ENCODE data around the gene RGL2. TPM values are rescaled to one million over a fixed set of nuclear protein-coding genes. Genes with fewer than 3 reads are reported as not detected.

Gene RGL2
- total and polyA plus RNA-seq, 7 experiments from 2014 or later, result 4.1 to 76.8 (median 54.8) TPM

DNA sequence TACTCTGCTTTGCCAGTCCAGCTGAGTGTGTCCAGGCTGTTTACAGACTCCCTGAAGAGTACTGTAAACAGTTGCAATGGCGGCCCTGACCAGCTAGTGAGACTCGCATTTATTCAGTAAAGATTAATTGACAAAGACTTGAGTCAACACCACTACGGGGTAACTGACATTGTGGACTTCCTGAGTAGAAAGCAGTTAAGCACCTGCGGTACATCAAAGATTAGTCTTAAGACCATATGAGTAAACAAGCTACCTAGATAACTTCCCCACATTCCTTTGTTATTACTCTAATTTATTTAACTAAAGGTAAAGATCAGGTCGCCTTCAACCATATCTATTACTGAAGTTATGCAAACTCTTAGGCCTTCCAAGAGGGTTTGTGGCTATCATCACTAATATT, 39.7 kb downstream of the RGL2 start:
- Histone ChIP-seq H3K27ac (ENCODE audit: low read depth, low read length) (no peak overlapping the region), H3K4me3 (ENCODE audit: low read length) (no peak overlapping the region), H3K4me1 (ENCODE audit: control insufficient read depth in 2 of 2, insufficient read depth in 2 of 2, low read length in 2 of 2) (no peaks in the 10 kb centered on the region), H3K27me3 (ENCODE audit: control insufficient read depth in 2 of 2, insufficient read depth in 2 of 2, low read length in 2 of 2) (no peaks in the 10 kb centered on the region), H3K36me3 (ENCODE audit: control insufficient read depth in 2 of 3, insufficient read depth in 3 of 3, low read length in 3 of 3) (peaks cover 0 to 49% (median 8%) of the 10 kb centered on the region in 3 experiments), H3K9me3 (ENCODE audit: control insufficient read depth in 2 of 3, low read length in 3 of 3) (no peaks in the 10 kb centered on the region)
- ATAC-seq (no peak), DNase-seq (no peak)
- H3K27ac Mint-ChIP-seq, result no peak overlapping the region
- ChIA-PET POLR2A (interaction anchor here (0.7 to 2.4 kb wide), 4 partner anchors 9 to 81 kb away, joined by 3 to 11 read pairs (median 4); partner anchors contain the start of genes RPS18, TAPBP and VPS52), CTCF (no interaction called here)
- intact Hi-C loops (cut with micrococcal nuclease), result no loop called here
- peaks cover 0 to 8% (median 5%) of the 10 kb centered on the region in 7 donors for H3K4me1 Mint-ChIP-seq
- H3K27me3 Mint-ChIP-seq, result no peaks in the 10 kb centered on the region
- no peak overlapping the region for H3K4me3 Mint-ChIP-seq
- H3K36me3 Mint-ChIP-seq, result peaks cover 8 to 28% (median 18%) of the 10 kb centered on the region in 5 donors
- H3K9me3 Mint-ChIP-seq, result no peaks in the 10 kb centered on the region

DNA sequence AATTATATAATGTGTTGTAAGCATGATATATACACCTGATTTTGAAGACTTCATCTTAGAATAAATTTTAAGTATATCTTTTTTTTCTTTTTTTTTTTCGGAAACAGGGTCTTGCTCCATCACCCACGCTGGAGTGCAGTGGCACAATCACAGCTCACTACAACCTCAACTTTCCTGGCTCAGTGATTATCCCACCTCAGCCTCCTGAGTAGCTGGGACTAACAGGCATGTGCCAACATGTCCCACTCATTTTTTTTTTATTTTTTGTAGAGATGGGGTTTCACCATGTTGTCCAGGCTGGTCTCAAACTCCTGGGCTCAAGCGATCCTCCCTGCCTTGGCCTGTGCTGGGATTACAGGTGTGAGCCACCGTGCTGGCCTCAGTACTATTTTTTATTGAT, 44.2 kb downstream of the RGL2 start:
- no peaks in the 10 kb centered on the region for H3K9me3 Mint-ChIP-seq
- POLR2A ChIA-PET, result interaction anchor here (1.3 kb wide), 1 partner anchor 17 kb away, joined by 5 read pairs; the partner anchor contains the start of genes RPS18 and VPS52
- Histone ChIP-seq H3K4me3 (ENCODE audit: low read length) (no peak overlapping the region), H3K27me3 (ENCODE audit: control insufficient read depth in 2 of 2, insufficient read depth in 2 of 2, low read length in 2 of 2) (no peaks in the 10 kb centered on the region), H3K4me1 (ENCODE audit: control insufficient read depth in 2 of 2, insufficient read depth in 2 of 2, low read length in 2 of 2) (peaks cover 8 to 10% of the 10 kb centered on the region in 2 donors), H3K27ac (ENCODE audit: low read depth, low read length) (no peak overlapping the region), H3K36me3 (ENCODE audit: control insufficient read depth in 2 of 3, insufficient read depth in 3 of 3, low read length in 3 of 3) (peaks cover 0 to 16% (median 3%) of the 10 kb centered on the region in 3 experiments), H3K9me3 (ENCODE audit: control insufficient read depth in 2 of 3, low read length in 3 of 3) (no peaks in the 10 kb centered on the region)
- peaks cover 16 to 29% (median 21%) of the 10 kb centered on the region in 7 donors for H3K4me1 Mint-ChIP-seq
- DNase-seq (no peak), ATAC-seq (no peak)
- H3K27me3 Mint-ChIP-seq, result no peaks in the 10 kb centered on the region
- peaks cover 4 to 20% (median 10%) of the 10 kb centered on the region in 5 donors for H3K36me3 Mint-ChIP-seq
- intact Hi-C loops (cut with micrococcal nuclease), result no loop called here
- CTCF ChIA-PET, result interaction anchor here (0.6 to 0.7 kb wide), 2 partner anchors 25 to 46 kb away, joined by 3 to 4 read pairs; no protein-coding TSS in a partner anchor
- no peak overlapping the region for H3K4me3 Mint-ChIP-seq
- no peak overlapping the region for H3K27ac Mint-ChIP-seq

DNA sequence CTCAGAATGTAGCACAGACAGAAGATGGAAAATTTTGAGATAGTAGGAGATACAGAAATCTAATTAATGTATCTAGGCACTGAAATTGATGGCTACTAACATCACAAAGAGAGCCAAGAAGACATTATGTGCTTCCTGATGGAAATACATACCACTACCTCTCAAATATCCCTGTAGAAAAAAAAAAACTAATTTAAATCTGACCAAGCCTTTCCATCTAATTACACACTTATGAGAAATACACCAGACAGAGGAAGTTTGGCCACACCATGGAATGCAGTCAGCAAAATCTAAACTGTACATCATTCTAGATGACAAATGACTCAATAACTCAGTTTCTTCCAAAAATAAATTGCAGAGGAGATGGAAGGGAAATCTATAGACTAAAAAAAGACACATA, 46.0 kb downstream of the RGL2 start:
- Mint-ChIP-seq H3K27ac (peak overlapping the region in 1 of 9 donors; percentile 34), H3K4me3 (no peak overlapping the region), H3K36me3 (peaks cover 4 to 19% (median 10%) of the 10 kb centered on the region in 5 donors), H3K27me3 (no peaks in the 10 kb centered on the region), H3K4me1 (peaks cover 26 to 43% (median 35%) of the 10 kb centered on the region in 7 donors), H3K9me3 (no peaks in the 10 kb centered on the region)
- Histone ChIP-seq H3K4me3 (ENCODE audit: low read length) (no peak overlapping the region), H3K27ac (ENCODE audit: low read depth, low read length) (no peak overlapping the region), H3K27me3 (ENCODE audit: control insufficient read depth in 2 of 2, insufficient read depth in 2 of 2, low read length in 2 of 2) (no peaks in the 10 kb centered on the region), H3K36me3 (ENCODE audit: control insufficient read depth in 2 of 3, insufficient read depth in 3 of 3, low read length in 3 of 3) (peaks cover 0 to 5% (median 0%) of the 10 kb centered on the region in 3 experiments), H3K4me1 (ENCODE audit: control insufficient read depth in 2 of 2, insufficient read depth in 2 of 2, low read length in 2 of 2) (peaks cover 11 to 15% of the 10 kb centered on the region in 2 donors), H3K9me3 (ENCODE audit: control insufficient read depth in 2 of 3, low read length in 3 of 3) (no peaks in the 10 kb centered on the region)
- ChIA-PET POLR2A (no interaction called here), CTCF (interaction anchor here (0.7 kb wide), 1 partner anchor 37 kb away, joined by 3 read pairs; no protein-coding TSS in a partner anchor)
- ATAC-seq, result no peak
- intact Hi-C loops (cut with micrococcal nuclease), result no loop called here
- DNase-seq, result no peak

DNA sequence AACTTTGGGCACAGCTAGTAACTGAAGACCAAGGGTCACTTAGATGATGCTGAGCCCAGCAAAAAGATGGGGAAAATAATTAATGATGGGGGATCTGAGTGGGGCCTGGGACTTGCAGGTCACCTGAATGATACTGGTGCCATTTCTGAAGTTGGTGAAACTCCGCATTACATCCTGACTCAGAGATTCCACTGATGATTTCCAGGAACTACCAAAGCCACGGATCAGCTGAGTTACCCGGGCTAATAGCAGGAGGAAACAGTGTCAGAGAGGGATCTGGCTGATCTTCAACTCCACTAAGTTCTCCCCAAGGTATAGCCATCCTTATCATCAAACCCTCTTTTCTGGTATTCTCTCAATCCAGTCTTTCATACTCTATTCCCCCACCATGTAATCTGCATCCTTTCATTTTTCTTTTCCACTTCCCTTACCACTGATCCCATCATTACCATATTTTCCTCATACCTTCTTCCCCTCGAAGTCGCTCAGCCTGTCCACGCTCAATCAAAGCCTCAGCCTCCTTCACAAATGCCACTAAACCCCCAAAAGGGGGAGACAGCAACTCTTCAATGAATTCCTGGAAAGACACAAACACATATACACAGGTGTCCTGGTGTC, 47.2 kb downstream of the RGL2 start:
- ATAC-seq (no peak), DNase-seq (no peak)
- Mint-ChIP-seq H3K27ac (peak overlapping the region in 7 of 9 donors; percentile 8 to 69 (median 52)), H3K9me3 (no peaks in the 10 kb centered on the region), H3K36me3 (peaks cover 4 to 17% (median 10%) of the 10 kb centered on the region in 5 donors), H3K4me3 (peak overlapping the region in 9 of 10 donors; percentile 7 to 66 (median 31)), H3K27me3 (peaks cover 0 to 3% (median 0%) of the 10 kb centered on the region in 5 donors), H3K4me1 (peaks cover 26 to 43% (median 35%) of the 10 kb centered on the region in 7 donors)
- ChIA-PET CTCF (interaction anchor here (4.8 to 5.3 kb wide), 2 partner anchors 19 to 91 kb away, joined by 24 to 73 read pairs; partner anchors contain the start of genes RPS18 and VPS52), POLR2A (interaction anchor here (0.8 to 6.5 kb wide), 4 partner anchors 15 to 53 kb away, joined by 3 to 101 read pairs (median 24); partner anchors contain the start of genes B3GALT4, RPS18 and VPS52)
- Histone ChIP-seq H3K36me3 (ENCODE audit: control insufficient read depth in 2 of 3, insufficient read depth in 3 of 3, low read length in 3 of 3) (peaks cover 0 to 5% (median 0%) of the 10 kb centered on the region in 3 experiments), H3K9me3 (ENCODE audit: control insufficient read depth in 2 of 3, low read length in 3 of 3) (no peaks in the 10 kb centered on the region), H3K4me3 (ENCODE audit: low read length) (no peak overlapping the region), H3K4me1 (ENCODE audit: control insufficient read depth in 2 of 2, insufficient read depth in 2 of 2, low read length in 2 of 2) (peaks cover 11 to 15% of the 10 kb centered on the region in 2 donors), H3K27me3 (ENCODE audit: control insufficient read depth in 2 of 2, insufficient read depth in 2 of 2, low read length in 2 of 2) (no peaks in the 10 kb centered on the region), H3K27ac (ENCODE audit: low read depth, low read length) (no peak overlapping the region)
- intact Hi-C loops (cut with micrococcal nuclease), result no loop called here

DNA sequence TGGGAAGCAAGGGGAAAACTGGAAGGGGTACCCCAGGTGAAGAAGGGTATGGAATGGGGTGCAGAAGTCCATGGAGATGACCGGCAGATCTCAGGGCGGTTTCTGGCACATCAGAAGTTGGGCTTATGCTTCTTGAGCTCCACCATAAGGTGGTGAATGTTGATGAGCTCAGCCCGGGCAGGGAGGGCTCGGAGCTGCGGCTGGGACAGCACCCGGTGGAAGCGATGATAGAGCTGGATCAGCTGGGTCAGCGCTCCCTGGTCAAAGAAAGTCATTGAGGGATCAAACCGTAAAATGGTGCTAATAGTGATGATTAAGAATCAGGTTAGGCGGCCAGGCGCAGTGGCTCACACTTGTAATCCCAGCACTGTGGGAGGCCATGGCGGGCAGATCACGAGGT, 48.0 kb downstream of the RGL2 start:
- CTCF ChIA-PET, result interaction anchor here (2.3 to 5.3 kb wide), 3 partner anchors 19 to 90 kb away, joined by 6 to 73 read pairs (median 24); partner anchors contain the start of genes RGL2, RPS18 and VPS52
- no peaks in the 10 kb centered on the region for H3K9me3 Mint-ChIP-seq
- POLR2A ChIA-PET, result interaction anchor here (0.6 to 6.5 kb wide), 9 partner anchors 16 to 278 kb away, joined by 3 to 101 read pairs (median 28); partner anchors contain the start of genes B3GALT4, RING1, RPS18 and VPS52
- Histone ChIP-seq H3K4me1 (ENCODE audit: control insufficient read depth in 2 of 2, insufficient read depth in 2 of 2, low read length in 2 of 2) (peaks cover 11 to 15% of the 10 kb centered on the region in 2 donors), H3K9me3 (ENCODE audit: control insufficient read depth in 2 of 3, low read length in 3 of 3) (no peaks in the 10 kb centered on the region), H3K27ac (ENCODE audit: low read depth, low read length) (peak overlapping the region; percentile 96), H3K36me3 (ENCODE audit: control insufficient read depth in 2 of 3, insufficient read depth in 3 of 3, low read length in 3 of 3) (peaks cover 0 to 5% (median 0%) of the 10 kb centered on the region in 3 experiments), H3K27me3 (ENCODE audit: control insufficient read depth in 2 of 2, insufficient read depth in 2 of 2, low read length in 2 of 2) (no peaks in the 10 kb centered on the region), H3K4me3 (ENCODE audit: low read length) (no peak overlapping the region)
- H3K27me3 Mint-ChIP-seq, result peaks cover 0 to 4% (median 0%) of the 10 kb centered on the region in 5 donors
- peak overlapping the region in 9 of 10 donors; percentile 61 to 94 (median 90) for H3K4me3 Mint-ChIP-seq
- no peak for DNase-seq
- H3K27ac Mint-ChIP-seq, result peak overlapping the region; percentile 26 to 97 (median 93)
- H3K4me1 Mint-ChIP-seq, result peaks cover 26 to 43% (median 35%) of the 10 kb centered on the region in 7 donors
- peaks cover 4 to 17% (median 10%) of the 10 kb centered on the region in 5 donors for H3K36me3 Mint-ChIP-seq
- intact Hi-C loops (cut with micrococcal nuclease), result no loop called here
- no peak for ATAC-seq
